Sigmoid colon (tissue), 4 donors: ENCODE results near the gene CYTH4.

ENCODE experiments used
- EP300 ChIP-seq, 4 donors: sonication (generic); formaldehyde crosslinking; IDR thresholded peaks; one replicate each; pipeline ENCODE4 v1.6.1; 2017; ENCODE audit warnings: antibody characterized with exemption in 4 of 4
- POLR2AphosphoS5 ChIP-seq, 4 donors: sonication (generic); formaldehyde crosslinking; IDR thresholded peaks; one replicate each; pipeline ENCODE4 v1.6.1; 2017; ENCODE audit warnings: antibody characterized with exemption in 4 of 4
- TF ChIP-seq, protein P1 (sequence below), 4 experiments: fragments of 450-650 bp in 3 of 4; fragments of 200-600 bp in 1 of 4; IDR thresholded peaks; one replicate each; pipeline ENCODE4 v1.5.1; 2016 to 2019; ENCODE audit warnings: antibody characterized with exemption in 4 of 4, mild to moderate bottlenecking in 3 of 4, moderate library complexity in 2 of 4

DNA sequence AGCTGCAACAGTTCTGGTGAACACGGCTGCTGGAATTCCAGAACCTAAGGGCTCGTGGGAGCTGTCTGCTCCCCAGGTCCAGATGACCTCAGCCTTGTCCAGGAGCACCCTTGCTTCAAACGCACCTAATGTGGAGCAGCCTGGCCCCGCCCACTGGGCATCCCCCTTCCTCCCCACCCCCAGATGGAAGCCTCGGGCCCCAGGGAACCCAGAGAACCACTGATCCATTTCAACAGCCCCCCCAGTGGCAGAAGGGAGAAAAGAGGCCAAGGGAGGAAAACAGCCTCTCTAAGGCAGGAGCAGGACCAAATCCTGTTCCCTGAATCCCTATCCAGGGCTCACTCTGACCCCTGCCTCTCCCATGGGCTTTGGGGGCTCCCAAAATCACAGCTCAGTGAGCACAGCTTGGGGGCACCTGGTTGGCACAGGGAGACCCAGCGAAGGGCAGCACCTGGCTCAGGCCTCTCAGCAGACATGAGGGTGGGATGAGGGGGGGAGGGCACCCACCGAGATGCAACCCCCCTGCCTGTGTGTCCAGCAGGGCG is 1.2 kb downstream of the CYTH4 start:
- TF ChIP-seq, protein P1, sequence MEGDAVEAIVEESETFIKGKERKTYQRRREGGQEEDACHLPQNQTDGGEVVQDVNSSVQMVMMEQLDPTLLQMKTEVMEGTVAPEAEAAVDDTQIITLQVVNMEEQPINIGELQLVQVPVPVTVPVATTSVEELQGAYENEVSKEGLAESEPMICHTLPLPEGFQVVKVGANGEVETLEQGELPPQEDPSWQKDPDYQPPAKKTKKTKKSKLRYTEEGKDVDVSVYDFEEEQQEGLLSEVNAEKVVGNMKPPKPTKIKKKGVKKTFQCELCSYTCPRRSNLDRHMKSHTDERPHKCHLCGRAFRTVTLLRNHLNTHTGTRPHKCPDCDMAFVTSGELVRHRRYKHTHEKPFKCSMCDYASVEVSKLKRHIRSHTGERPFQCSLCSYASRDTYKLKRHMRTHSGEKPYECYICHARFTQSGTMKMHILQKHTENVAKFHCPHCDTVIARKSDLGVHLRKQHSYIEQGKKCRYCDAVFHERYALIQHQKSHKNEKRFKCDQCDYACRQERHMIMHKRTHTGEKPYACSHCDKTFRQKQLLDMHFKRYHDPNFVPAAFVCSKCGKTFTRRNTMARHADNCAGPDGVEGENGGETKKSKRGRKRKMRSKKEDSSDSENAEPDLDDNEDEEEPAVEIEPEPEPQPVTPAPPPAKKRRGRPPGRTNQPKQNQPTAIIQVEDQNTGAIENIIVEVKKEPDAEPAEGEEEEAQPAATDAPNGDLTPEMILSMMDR (IDR thresholded peaks at IDR 0.05) = no peak
- no peak for TF ChIP-seq EP300 (IDR thresholded peaks at IDR 0.05)
- TF ChIP-seq POLR2AphosphoS5 (IDR thresholded peaks at IDR 0.05) = no peak
